IPS DF 6.9 (cell line): ENCODE results near the gene TMEM14B.

Experiments used
- DNase-seq: peaks from one replicate; pipeline ENCODE4 v3.0.0-alpha.2; 2013; ENCODE audit warnings: low read depth, low spot score
- H3K27ac ChIP-seq: one replicate; pipeline ENCODE4 v1.5.1; 2013; ENCODE audit warnings: low read length, control low read depth
- H3K27me3 ChIP-seq: 2 replicates; pipeline ENCODE4 v1.6.1; 2013; ENCODE audit warnings: mild to moderate bottlenecking, low read length; ENCODE audit not compliant: control insufficient read depth, insufficient read depth
- H3K36me3 ChIP-seq: 2 replicates; pipeline ENCODE4 v1.6.1; 2013; ENCODE audit warnings: low read length; ENCODE audit not compliant: control insufficient read depth, insufficient read depth
- H3K4me1 ChIP-seq: 2 replicates; pipeline ENCODE4 v1.6.1; 2013; ENCODE audit warnings: low read length; ENCODE audit not compliant: control insufficient read depth, insufficient read depth
- H3K4me3 ChIP-seq: 2 replicates; pipeline ENCODE4 v1.5.1; 2013; ENCODE audit warnings: mild to moderate bottlenecking, low read length
- H3K9me3 ChIP-seq: 2 replicates; pipeline ENCODE4 v1.6.1; 2013; ENCODE audit warnings: low read length, inconsistent platforms; ENCODE audit not compliant: control insufficient read depth, insufficient read depth
- WGBS: extraction: QIAGEN DNeasy Blood & Tissue Kit; methylation state at CpG from one replicate; pipeline ENCODE4 v1.1.7; 2013; ENCODE audit warnings: mixed read lengths, missing lambda C conversion rate; ENCODE audit not compliant: insufficient read length, insufficient coverage; 5-methylcytosine and 5-hydroxymethylcytosine counted together

Gene TMEM14B

GRCh38 chr6:10778230-10778629, 30.6 kb downstream of the TMEM14B start:
- no peaks in the 10 kb centered on the region for H3K9me3 ChIP-seq
- no CpG with 5 or more reads among the region's 3 CpGs for WGBS
- H3K4me3 ChIP-seq, result no peak overlapping the region
- H3K27ac ChIP-seq, result no peak overlapping the region
- no peak for DNase-seq
- H3K4me1 ChIP-seq, result no peaks in the 10 kb centered on the region
- no peaks in the 10 kb centered on the region for H3K27me3 ChIP-seq
- H3K36me3 ChIP-seq, result no peaks in the 10 kb centered on the region

- H3K27me3 ChIP-seq, result no peaks in the 10 kb centered on the region
- no CpG with 5 or more reads among the region's 8 CpGs for WGBS
- H3K9me3 ChIP-seq, result no peaks in the 10 kb centered on the region
- H3K4me1 ChIP-seq, result no peaks in the 10 kb centered on the region
- no peak for DNase-seq
- H3K4me3 ChIP-seq, result no peak overlapping the region
- H3K36me3 ChIP-seq, result no peaks in the 10 kb centered on the region
- H3K27ac ChIP-seq, result no peak overlapping the region
Measured at GRCh38 chr6:10779076-10779475, 31.5 kb downstream of the TMEM14B start.

- no peaks in the 10 kb centered on the region for H3K4me1 ChIP-seq
- no peak for DNase-seq
- no peaks in the 10 kb centered on the region for H3K27me3 ChIP-seq
- no peaks in the 10 kb centered on the region for H3K9me3 ChIP-seq
- no peak overlapping the region for H3K4me3 ChIP-seq
- WGBS, result no CpG with 5 or more reads among the region's 5 CpGs
- H3K36me3 ChIP-seq, result no peaks in the 10 kb centered on the region; the same call in 1 of the 2 replicates
- no peak overlapping the region for H3K27ac ChIP-seq
Measured at GRCh38 chr6:10791673-10792072, 44.1 kb downstream of the TMEM14B start.

DNA sequence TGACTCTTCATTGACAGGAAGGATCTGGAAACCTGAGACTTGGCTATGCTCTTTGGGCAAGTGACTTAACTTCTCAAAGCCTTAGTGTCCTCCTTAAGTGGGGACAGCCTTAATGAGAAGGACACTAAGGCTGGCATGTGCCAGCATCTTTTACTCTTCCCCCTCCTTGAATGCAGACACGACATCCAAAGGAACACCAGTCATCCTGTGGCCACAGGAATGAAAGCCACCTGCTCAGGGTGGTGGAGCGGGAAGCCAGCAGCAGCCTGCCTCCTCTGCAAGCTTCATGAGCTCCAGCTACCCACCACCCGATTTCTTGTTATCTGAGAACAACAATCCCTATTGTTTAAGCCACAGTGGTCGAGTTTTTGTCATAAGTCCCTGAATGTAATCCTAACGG, 44.5 kb downstream of the TMEM14B start:
- no peaks in the 10 kb centered on the region for H3K9me3 ChIP-seq
- no CpG with 5 or more reads among the region's 5 CpGs for WGBS
- no peaks in the 10 kb centered on the region for H3K27me3 ChIP-seq
- no peaks in the 10 kb centered on the region for H3K4me1 ChIP-seq
- no peak overlapping the region for H3K4me3 ChIP-seq
- no peaks in the 10 kb centered on the region; the same call in 1 of the 2 replicates for H3K36me3 ChIP-seq
- no peak overlapping the region for H3K27ac ChIP-seq
- DNase-seq, result no peak

GRCh38 chr6:10793035-10793434, 45.4 kb downstream of the TMEM14B start:
- no peaks in the 10 kb centered on the region for H3K4me1 ChIP-seq
- DNase-seq, result no peak
- H3K36me3 ChIP-seq, result no peaks in the 10 kb centered on the region; the same call in 1 of the 2 replicates
- H3K9me3 ChIP-seq, result no peaks in the 10 kb centered on the region
- no peak overlapping the region for H3K27ac ChIP-seq
- WGBS, result no CpG with 5 or more reads among the region's 3 CpGs
- H3K27me3 ChIP-seq, result no peaks in the 10 kb centered on the region
- no peak overlapping the region for H3K4me3 ChIP-seq

GRCh38 chr6:10793695-10794094, 46.1 kb downstream of the TMEM14B start:
- Histone ChIP-seq H3K27ac (no peak overlapping the region), H3K27me3 (no peaks in the 10 kb centered on the region), H3K4me3 (no peak overlapping the region), H3K36me3 (no peaks in the 10 kb centered on the region; the same call in 1 of the 2 replicates), H3K4me1 (no peaks in the 10 kb centered on the region), H3K9me3 (no peaks in the 10 kb centered on the region)
- DNase-seq, result no peak
- WGBS, result no CpG with 5 or more reads among the region's 6 CpGs

DNA sequence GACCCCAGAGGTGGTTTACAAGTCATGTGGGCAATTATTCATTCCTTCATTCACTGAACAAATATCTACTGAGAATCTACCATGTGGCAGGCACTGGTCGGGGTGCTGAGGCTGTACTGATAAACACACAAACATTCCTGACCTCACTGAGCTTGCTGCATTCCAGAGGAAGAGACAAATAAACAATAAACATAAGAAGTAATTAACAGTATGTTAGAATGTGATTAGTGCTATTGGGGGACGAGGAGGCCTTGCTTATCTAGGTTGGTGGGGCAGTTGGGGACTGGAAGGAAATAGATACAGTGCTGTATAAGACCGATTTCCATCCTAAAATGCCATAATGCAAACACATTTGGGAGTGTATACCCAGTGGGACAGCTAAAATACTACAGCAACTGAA, 46.6 kb downstream of the TMEM14B start:
- no peak overlapping the region for H3K4me3 ChIP-seq
- WGBS, result no CpG with 5 or more reads among the region's 3 CpGs
- H3K27me3 ChIP-seq, result no peaks in the 10 kb centered on the region
- no peaks in the 10 kb centered on the region for H3K4me1 ChIP-seq
- no peaks in the 10 kb centered on the region; the same call in 1 of the 2 replicates for H3K36me3 ChIP-seq
- H3K9me3 ChIP-seq, result no peaks in the 10 kb centered on the region
- no peak overlapping the region for H3K27ac ChIP-seq
- no peak for DNase-seq

DNA sequence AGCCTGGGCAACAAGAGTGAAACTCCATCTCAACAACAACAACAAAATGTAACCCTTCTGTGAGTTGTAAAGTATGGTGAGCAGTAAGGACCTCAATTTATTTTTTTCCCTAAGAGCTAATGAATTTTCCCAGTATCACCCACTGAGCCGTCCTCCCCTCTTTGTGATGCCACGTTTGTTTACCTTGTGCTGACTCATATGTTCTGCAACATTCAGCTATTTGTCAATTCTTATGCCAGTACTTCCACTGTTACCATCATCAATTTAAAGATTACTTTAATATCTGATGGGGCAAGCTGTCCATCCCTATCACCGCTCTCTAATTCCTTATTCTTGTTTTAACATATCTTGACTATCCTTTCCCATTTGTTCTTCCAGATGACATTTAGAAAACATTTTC, 53.2 kb downstream of the TMEM14B start:
- no peaks in the 10 kb centered on the region; the same call in 1 of the 2 replicates for H3K36me3 ChIP-seq
- H3K27ac ChIP-seq, result no peak overlapping the region
- no peaks in the 10 kb centered on the region for H3K27me3 ChIP-seq
- no CpG with 5 or more reads among the region's 3 CpGs for WGBS
- no peak overlapping the region for H3K4me3 ChIP-seq
- no peaks in the 10 kb centered on the region for H3K9me3 ChIP-seq
- H3K4me1 ChIP-seq, result no peaks in the 10 kb centered on the region
- no peak for DNase-seq

DNA sequence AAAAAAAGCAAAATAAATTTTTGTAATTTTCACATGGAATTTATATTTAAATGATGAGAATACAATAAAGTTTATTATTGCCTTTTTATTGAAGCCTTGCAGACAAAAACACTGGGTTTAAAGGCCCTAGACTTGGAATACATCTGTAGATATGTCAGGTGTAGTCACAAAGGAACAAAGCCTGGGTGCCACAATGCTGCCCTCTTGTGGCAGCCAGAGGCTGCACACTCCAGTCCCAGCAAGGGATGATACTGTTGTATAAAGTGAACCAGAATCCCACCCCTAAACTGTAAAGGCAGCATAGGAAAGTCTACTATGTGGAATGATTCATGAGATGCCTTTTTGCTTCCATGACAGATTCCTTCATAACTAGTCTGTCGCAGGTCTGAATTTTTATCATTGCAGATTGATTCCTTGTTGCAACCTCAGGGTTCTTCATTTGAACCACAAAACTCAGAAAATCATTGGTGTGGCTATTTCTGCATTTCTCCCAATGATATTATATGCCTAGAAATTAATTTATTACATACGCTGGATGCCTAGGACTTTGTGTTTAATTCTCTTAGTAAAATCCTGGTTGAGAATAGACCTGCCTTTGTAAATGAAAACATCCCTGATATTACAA, 53.7 kb downstream of the TMEM14B start:
- no peak overlapping the region for H3K4me3 ChIP-seq
- H3K36me3 ChIP-seq, result no peaks in the 10 kb centered on the region
- H3K9me3 ChIP-seq, result no peaks in the 10 kb centered on the region
- no peak overlapping the region for H3K27ac ChIP-seq
- no peaks in the 10 kb centered on the region for H3K4me1 ChIP-seq
- H3K27me3 ChIP-seq, result no peaks in the 10 kb centered on the region
- peak; percentile 35 for DNase-seq
- WGBS, result no CpG with 5 or more reads among the region's 2 CpGs
